Fibroblast of lung (primary cell): ENCODE data around the gene RTL3.

Experiments used
- CTCF ChIP-seq, 2 donors: IDR thresholded peaks in 1 of 2; conservative IDR thresholded peaks in 1 of 2; 1 replicate in 1 of 2; 2 replicates in 1 of 2; pipeline ENCODE4 v1.5.1; 2011 to 2012; ENCODE audit warnings: low read length in 2 of 2, control low read depth in 1 of 2, inconsistent platforms in 1 of 2, low read depth in 1 of 2, mild to moderate bottlenecking in 1 of 2
- EZH2 ChIP-seq: IDR thresholded peaks from 2 replicates; pipeline ENCODE4 v1.5.1; 2012; ENCODE audit warnings: low read length, control low read depth, mild to moderate bottlenecking; ENCODE audit errors: missing control alignments

DNA sequence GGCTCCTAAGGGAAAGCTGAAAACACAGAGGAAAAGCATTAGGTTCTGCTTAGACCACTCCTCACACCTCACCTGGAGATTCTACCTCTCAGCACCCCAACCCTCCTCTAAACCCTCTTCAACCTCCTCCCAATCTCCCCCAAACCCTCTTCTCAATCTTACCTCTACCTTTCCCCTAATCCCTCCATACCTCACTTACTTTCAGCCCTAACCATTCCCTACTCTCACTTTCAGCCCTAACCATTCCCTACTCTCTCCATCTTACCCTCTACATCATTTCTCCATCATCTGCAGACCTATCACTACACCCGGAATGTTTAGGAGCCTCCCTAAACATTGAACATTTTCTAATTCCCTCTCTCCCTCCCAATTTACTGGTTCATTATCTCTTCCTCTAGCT is 3.5 kb downstream of the RTL3 start:
- no peak for TF ChIP-seq CTCF (conservative IDR thresholded peaks at IDR 0.05 in 1 of 2, IDR thresholded peaks at IDR 0.05 in 1 of 2; ENCODE audit: low read depth in 1 of 2, low read length in 2 of 2)
- no peak for TF ChIP-seq EZH2
